AG08395 (cell line): Measurements from ENCODE around the gene ANGPTL3.

ENCODE experiments used
- DNase-seq: peaks from one replicate; pipeline ENCODE4 v3.0.0; 2012; ENCODE audit warnings: mixed read lengths, low spot score

The ANGPTL3 gene

GRCh38 chr1:62628506-62628905 is 31.2 kb downstream of the ANGPTL3 start:
- DNase-seq: no peak

- no peak for DNase-seq
Measured at GRCh38 chr1:62637392-62638105, 40.2 kb downstream of the ANGPTL3 start.

- DNase-seq: no peak
Measured at GRCh38 chr1:62643283-62643682, 46.0 kb downstream of the ANGPTL3 start.

- DNase-seq: no peak
Measured at GRCh38 chr1:62652387-62652786, 55.1 kb downstream of the ANGPTL3 start.

GRCh38 chr1:62654744-62655143 is 57.4 kb downstream of the ANGPTL3 start:
- DNase-seq: no peak
